Sigmoid colon (tissue), 7 donors: Measurements from ENCODE around the gene RPTOR. TPM values are rescaled to one million over a fixed set of nuclear protein-coding genes. Genes with fewer than 3 reads are reported as not detected.

ENCODE experiments used
- DNase-seq: peaks from one replicate; pipeline ENCODE4 v3.0.0-alpha.2; 2019
- H3K27ac ChIP-seq, 4 donors: fragments of 200-600 bp; sonication (generic); one replicate each; pipeline ENCODE4 v1.5.1; 2016 to 2019; ENCODE audit warnings: mild to moderate bottlenecking in 1 of 4
- H3K27me3 ChIP-seq, 3 donors: fragments of 200-600 bp; sonication (generic); one replicate each; pipeline ENCODE4 v1.5.1; 2019; ENCODE audit warnings: mild to moderate bottlenecking in 1 of 3
- H3K36me3 ChIP-seq, 4 donors: fragments of 200-600 bp; sonication (generic); one replicate each; pipeline ENCODE4 v1.5.1; 2016 to 2019
- H3K4me1 ChIP-seq, 4 donors: fragments of 200-600 bp; sonication (generic); one replicate each; pipeline ENCODE4 v1.5.1; 2017 to 2019
- H3K4me3 ChIP-seq, 4 donors: fragments of 200-600 bp; sonication (generic); one replicate each; pipeline ENCODE4 v1.5.1; 2017 to 2019; ENCODE audit warnings: mild to moderate bottlenecking in 2 of 4, moderate library complexity in 1 of 4
- H3K9me3 ChIP-seq, 4 donors: fragments of 200-600 bp in 3 of 4; sonication (generic) in 3 of 4; one replicate each; pipeline versions ENCODE4 v1.5.1 to v1.6.1; 2013 to 2019
- CTCF ChIP-seq, 4 experiments: fragments of 450-650 bp in 3 of 4; fragments of 200-600 bp in 1 of 4; IDR thresholded peaks; one replicate each; pipeline ENCODE4 v1.5.1; 2016 to 2019; ENCODE audit warnings: antibody characterized with exemption in 4 of 4, mild to moderate bottlenecking in 3 of 4, moderate library complexity in 2 of 4
- EP300 ChIP-seq, 4 donors: sonication (generic); formaldehyde crosslinking; IDR thresholded peaks; one replicate each; pipeline ENCODE4 v1.6.1; 2017; ENCODE audit warnings: antibody characterized with exemption in 4 of 4
- POLR2A ChIP-seq, 2 donors: fragments of 450-650 bp; IDR thresholded peaks; one replicate each; pipeline ENCODE4 v1.6.1; 2016; ENCODE audit warnings: antibody characterized with exemption in 2 of 2, mild to moderate bottlenecking in 2 of 2, moderate library complexity in 2 of 2
- POLR2AphosphoS5 ChIP-seq, 4 donors: sonication (generic); formaldehyde crosslinking; IDR thresholded peaks; one replicate each; pipeline ENCODE4 v1.6.1; 2017; ENCODE audit warnings: antibody characterized with exemption in 4 of 4
- WGBS, 2 donors: extraction: QIAGEN DNeasy Blood & Tissue Kit; methylation state at CpG; one replicate each; pipeline ENCODE4 v1.1.7; 2013; 5-methylcytosine and 5-hydroxymethylcytosine counted together
- intact Hi-C: fragments of 100-400 bp; cut with DNase I; formaldehyde crosslinking; loops from one replicate; pipeline ENCODE4 v1.15.1; 2023
- polyA plus RNA-seq, 3 donors: library from polyadenylated mRNA; stranded (reverse); fragments of 200-250 nt; gene quantifications; one replicate each; pipeline ENCODE4 v1.2.3, GENCODE V29; 2013
- total RNA-seq, 4 donors: library from RNA; depleted of rRNA; stranded (reverse); fragments of >200 nt; gene quantifications; one replicate each; pipeline ENCODE4 v1.1.0, GENCODE V29; 2016
- donor health status: healthy with polysubstance abuse.
- donor health status: Bipolar disorder and iron deficiency.
- donor health status: healthy.

RPTOR gene
- total and polyA plus RNA-seq, 7 donors, result 3.7 to 68.7 (median 22.9) TPM

- no peaks in the 10 kb centered on the region for H3K4me1 ChIP-seq
- H3K9me3 ChIP-seq, result no peaks in the 10 kb centered on the region
- H3K36me3 ChIP-seq, result no peaks in the 10 kb centered on the region
- DNase-seq, result no peak
- 70 to 76% methylated on average over 8 of the region's 8 CpGs for WGBS, 2 donors
- intact Hi-C loops, result no loop called here
- no peak overlapping the region for H3K4me3 ChIP-seq
- no peak overlapping the region for H3K27ac ChIP-seq
- H3K27me3 ChIP-seq, result peaks cover 0 to 8% (median 0%) of the 10 kb centered on the region in 3 donors
- TF ChIP-seq POLR2A (IDR thresholded peaks at IDR 0.05) (no peak), CTCF (IDR thresholded peaks at IDR 0.05) (no peak), EP300 (IDR thresholded peaks at IDR 0.05) (no peak)
Measured at GRCh38 chr17:80509311-80509710, 35.3 kb upstream of the RPTOR start.

GRCh38 chr17:80510132-80510531 lies 34.5 kb upstream of the RPTOR start:
- Histone ChIP-seq H3K27ac (no peak overlapping the region), H3K9me3 (no peaks in the 10 kb centered on the region), H3K36me3 (no peaks in the 10 kb centered on the region), H3K27me3 (peaks cover 0 to 8% (median 0%) of the 10 kb centered on the region in 3 donors), H3K4me3 (no peak overlapping the region), H3K4me1 (no peaks in the 10 kb centered on the region)
- no peak for DNase-seq
- WGBS, 2 donors, result 82 to 87% methylated on average over 14 of the region's 14 CpGs
- intact Hi-C loops, result no loop called here
- TF ChIP-seq POLR2AphosphoS5 (IDR thresholded peaks at IDR 0.05) (no peak), POLR2A (IDR thresholded peaks at IDR 0.05) (no peak), EP300 (IDR thresholded peaks at IDR 0.05) (no peak), CTCF (IDR thresholded peaks at IDR 0.05) (no peak)

- no peak for DNase-seq
- Histone ChIP-seq H3K4me1 (no peaks in the 10 kb centered on the region), H3K4me3 (no peak overlapping the region), H3K9me3 (no peaks in the 10 kb centered on the region), H3K27ac (no peak overlapping the region), H3K36me3 (no peaks in the 10 kb centered on the region), H3K27me3 (peaks cover 0 to 8% (median 0%) of the 10 kb centered on the region in 3 donors)
- TF ChIP-seq CTCF (IDR thresholded peaks at IDR 0.05), result no peak
- TF ChIP-seq POLR2A (IDR thresholded peaks at IDR 0.05), result no peak
- no peak for TF ChIP-seq EP300 (IDR thresholded peaks at IDR 0.05)
- TF ChIP-seq POLR2AphosphoS5 (IDR thresholded peaks at IDR 0.05), result no peak
- intact Hi-C loops, result no loop called here
- WGBS, 2 donors, result 64 to 77% methylated on average over 9 of the region's 9 CpGs
Measured at GRCh38 chr17:80510772-80511171, 33.9 kb upstream of the RPTOR start.

GRCh38 chr17:80511222-80512180 lies 33.1 kb upstream of the RPTOR start:
- Histone ChIP-seq H3K27ac (no peak overlapping the region), H3K36me3 (no peaks in the 10 kb centered on the region), H3K4me1 (no peaks in the 10 kb centered on the region), H3K9me3 (no peaks in the 10 kb centered on the region), H3K27me3 (peaks cover 0 to 8% (median 0%) of the 10 kb centered on the region in 3 donors), H3K4me3 (no peak overlapping the region)
- 47 to 52% methylated on average over 18 of the region's 18 CpGs for WGBS, 2 donors
- no peak for TF ChIP-seq CTCF (IDR thresholded peaks at IDR 0.05)
- no peak for TF ChIP-seq POLR2AphosphoS5 (IDR thresholded peaks at IDR 0.05)
- no peak for TF ChIP-seq EP300 (IDR thresholded peaks at IDR 0.05)
- no peak for TF ChIP-seq POLR2A (IDR thresholded peaks at IDR 0.05)
- intact Hi-C loops, result no loop called here
- no peak for DNase-seq
